Activated CD8-positive, alpha-beta memory T cell treated with anti-CD3 and anti-CD28 coated beads, Interleukin-2, amount 10 ng/mL, durations not matched to agents 7 days and 5 days (primary cell): ENCODE data around the gene ANKRD40. TPM values are rescaled to one million over a fixed set of nuclear protein-coding genes. Genes with fewer than 3 reads are reported as not detected.
"Not testable (repeated sequence)": the region's sequence is repeated elsewhere in the genome, so short reads cannot be mapped to it uniquely, and the experiment has no call there.

ENCODE experiments used
- ATAC-seq: fragments of 150-1000 bp; cut with Tn5 transposase; one replicate; pipeline ENCODE4 v1.10.0; 2021; ENCODE audit warnings: moderate library complexity
- CTCF ChIA-PET: fragments of 350-600 bp; sonication (Branson Sonifier 250); formaldehyde crosslinking; loops from one replicate; lab custom pipeline; 2021; ENCODE audit warnings: antibody characterized with exemption; lab: Charles Lee
- DNase-seq: peaks from one replicate; pipeline ENCODE4 v3.0.0-alpha.2; 2020
- H3K27ac Mint-ChIP-seq: one replicate; pipeline ENCODE4 v1.8.0; 2021; ENCODE audit warnings: mild to moderate bottlenecking, mixed read lengths
- H3K27me3 Mint-ChIP-seq: one replicate; pipeline ENCODE4 v1.8.0; 2021; ENCODE audit warnings: mixed read lengths
- H3K36me3 Mint-ChIP-seq: one replicate; pipeline ENCODE4 v1.8.0; 2021; ENCODE audit warnings: mild to moderate bottlenecking, mixed read lengths
- H3K4me1 Mint-ChIP-seq: one replicate; pipeline ENCODE4 v1.8.0; 2021; ENCODE audit warnings: mixed read lengths
- H3K4me3 Mint-ChIP-seq: one replicate; pipeline ENCODE4 v1.8.0; 2021; ENCODE audit warnings: mild to moderate bottlenecking, moderate library complexity, mixed read lengths
- H3K9me3 Mint-ChIP-seq: one replicate; pipeline ENCODE4 v1.8.0; 2022; ENCODE audit warnings: low read depth, mixed read lengths
- total RNA-seq, 2 experiments: library from RNA; stranded (reverse); gene quantifications; one replicate each; pipeline ENCODE4 v1.2.3, GENCODE V29; 2021

ANKRD40 gene
- total RNA-seq, 2 experiments from 2014 or later = 30.5 to 39.3 TPM

DNA sequence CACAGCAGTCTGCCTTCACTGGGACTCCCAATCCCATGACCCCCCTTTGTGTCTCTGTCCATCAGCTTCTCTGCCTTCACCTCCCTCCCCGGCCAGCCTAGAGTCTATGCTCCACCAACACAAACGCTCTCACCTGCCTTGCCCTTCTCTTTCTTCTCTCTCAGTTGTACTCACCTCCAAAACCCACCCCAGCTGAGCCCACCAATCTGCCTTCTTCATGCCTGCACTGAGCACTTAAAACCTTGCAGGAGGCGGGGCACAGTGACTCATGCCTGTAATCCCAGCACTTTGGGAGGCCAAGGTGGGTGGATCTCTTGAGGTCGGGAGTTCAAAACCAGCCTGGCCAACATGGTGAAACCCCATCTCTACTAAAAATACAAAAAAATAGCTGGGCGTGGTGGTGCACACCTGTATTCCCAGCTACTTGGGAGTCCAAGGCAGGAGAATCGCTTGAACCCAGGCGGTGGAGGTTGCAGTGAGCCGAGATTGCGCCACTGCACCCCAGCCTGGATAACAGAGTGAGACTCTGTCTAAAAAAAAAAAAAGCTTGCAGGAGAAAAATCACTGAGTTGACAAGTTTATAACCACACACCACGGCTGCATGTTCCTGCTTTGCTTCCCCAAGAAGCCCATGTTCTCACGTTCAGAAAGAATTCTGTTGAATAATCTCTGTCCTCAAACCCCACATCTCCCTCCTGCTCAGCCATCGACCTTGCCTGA, 27.0 kb downstream of the ANKRD40 start:
- H3K36me3 Mint-ChIP-seq, H3K4me1 Mint-ChIP-seq, H3K9me3 Mint-ChIP-seq, DNase-seq, H3K27ac Mint-ChIP-seq, H3K4me3 Mint-ChIP-seq, CTCF ChIA-PET, ATAC-seq: not testable (repeated sequence)
- peaks cover 19% of the 10 kb centered on the region for H3K27me3 Mint-ChIP-seq

DNA sequence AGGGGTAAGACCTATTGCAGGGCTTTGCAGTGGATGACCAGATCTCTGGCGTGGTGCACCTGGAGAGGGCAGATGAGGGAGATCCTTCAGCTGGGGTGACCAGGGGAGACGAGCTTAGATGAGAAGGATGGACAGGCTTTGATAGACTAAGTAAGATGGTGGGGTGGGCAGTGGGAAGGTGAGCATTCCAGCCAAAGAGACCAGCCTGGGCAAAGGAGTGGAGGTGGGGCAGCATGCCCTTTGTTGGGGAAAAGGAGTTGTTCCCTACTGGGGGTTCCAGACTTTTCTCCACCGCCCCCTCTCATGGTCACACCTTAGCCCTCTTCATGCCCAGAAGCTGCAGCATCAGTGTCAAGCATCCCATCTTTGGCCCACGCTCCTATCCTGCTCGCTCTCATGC, 27.6 kb downstream of the ANKRD40 start:
- CTCF ChIA-PET = no interaction called here
- Mint-ChIP-seq H3K27me3 (peaks cover 19% of the 10 kb centered on the region), H3K4me1 (peaks cover 4% of the 10 kb centered on the region), H3K36me3 (no peaks in the 10 kb centered on the region), H3K4me3 (no peak overlapping the region), H3K27ac (no peak overlapping the region), H3K9me3 (no peaks in the 10 kb centered on the region)
- ATAC-seq (no peak), DNase-seq (no peak)

DNA sequence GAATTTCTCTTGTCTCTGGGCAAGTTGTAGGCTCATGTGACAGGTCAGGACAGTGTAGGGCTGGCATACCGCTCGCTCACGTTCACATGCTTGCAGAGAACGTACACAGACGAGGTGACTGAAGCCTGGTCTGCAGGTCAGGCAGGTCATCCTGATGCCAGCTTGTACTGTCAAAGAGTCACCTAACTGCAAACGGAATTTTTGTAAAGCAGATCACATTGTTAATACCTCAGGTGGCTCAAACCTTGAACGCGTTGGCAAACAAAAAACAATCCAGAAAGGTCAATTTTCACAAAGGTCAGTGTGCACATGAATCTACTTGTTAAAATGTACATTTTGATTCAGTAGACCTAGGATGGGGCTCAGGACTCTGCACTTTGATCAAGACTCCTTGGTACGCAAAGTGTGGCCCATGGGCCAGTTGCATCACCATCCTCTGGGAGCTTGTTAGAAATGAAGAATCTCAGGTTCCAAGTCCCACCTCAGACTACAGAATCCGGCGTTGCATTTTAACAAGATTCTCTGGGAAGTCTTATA, 28.6 kb downstream of the ANKRD40 start:
- Mint-ChIP-seq H3K27me3 (peaks cover 19% of the 10 kb centered on the region), H3K9me3 (no peaks in the 10 kb centered on the region), H3K27ac (no peak overlapping the region), H3K4me3 (no peak overlapping the region), H3K36me3 (no peaks in the 10 kb centered on the region), H3K4me1 (peaks cover 4% of the 10 kb centered on the region)
- no peak for DNase-seq
- CTCF ChIA-PET = interaction anchor here (0.9 kb wide), 1 partner anchor 51 kb away, joined by 3 read pairs; no protein-coding TSS in a partner anchor
- ATAC-seq = no peak

DNA sequence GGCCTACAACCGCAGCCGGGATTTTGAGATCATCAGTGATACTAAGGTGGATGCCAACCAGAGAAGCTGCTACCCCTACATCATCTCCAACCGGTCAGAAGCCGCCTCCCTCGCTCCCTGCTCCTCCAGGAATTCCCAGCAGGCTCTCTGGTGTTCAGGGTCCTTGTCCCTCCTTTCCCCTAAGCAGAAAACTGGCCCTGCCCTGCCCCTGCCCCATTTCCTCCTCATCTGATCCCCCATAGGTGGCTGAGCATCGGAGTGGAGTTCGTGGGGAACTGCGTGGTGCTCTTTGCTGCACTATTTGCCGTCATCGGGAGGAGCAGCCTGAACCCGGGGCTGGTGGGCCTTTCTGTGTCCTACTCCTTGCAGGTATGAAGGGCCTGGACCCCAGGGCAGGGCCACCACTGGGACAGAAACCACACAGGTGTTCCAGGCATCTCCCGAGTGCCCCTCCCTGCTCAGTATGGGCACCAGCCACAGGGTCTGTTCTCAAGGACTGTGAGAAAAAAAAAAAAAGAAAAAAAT, 29.8 kb downstream of the ANKRD40 start:
- Mint-ChIP-seq H3K4me3 (no peak overlapping the region), H3K27me3 (peaks cover 19% of the 10 kb centered on the region), H3K4me1 (peaks cover 4% of the 10 kb centered on the region), H3K36me3 (no peaks in the 10 kb centered on the region), H3K27ac (no peak overlapping the region), H3K9me3 (no peaks in the 10 kb centered on the region)
- CTCF ChIA-PET = no interaction called here
- no peak for DNase-seq
- no peak for ATAC-seq

DNA sequence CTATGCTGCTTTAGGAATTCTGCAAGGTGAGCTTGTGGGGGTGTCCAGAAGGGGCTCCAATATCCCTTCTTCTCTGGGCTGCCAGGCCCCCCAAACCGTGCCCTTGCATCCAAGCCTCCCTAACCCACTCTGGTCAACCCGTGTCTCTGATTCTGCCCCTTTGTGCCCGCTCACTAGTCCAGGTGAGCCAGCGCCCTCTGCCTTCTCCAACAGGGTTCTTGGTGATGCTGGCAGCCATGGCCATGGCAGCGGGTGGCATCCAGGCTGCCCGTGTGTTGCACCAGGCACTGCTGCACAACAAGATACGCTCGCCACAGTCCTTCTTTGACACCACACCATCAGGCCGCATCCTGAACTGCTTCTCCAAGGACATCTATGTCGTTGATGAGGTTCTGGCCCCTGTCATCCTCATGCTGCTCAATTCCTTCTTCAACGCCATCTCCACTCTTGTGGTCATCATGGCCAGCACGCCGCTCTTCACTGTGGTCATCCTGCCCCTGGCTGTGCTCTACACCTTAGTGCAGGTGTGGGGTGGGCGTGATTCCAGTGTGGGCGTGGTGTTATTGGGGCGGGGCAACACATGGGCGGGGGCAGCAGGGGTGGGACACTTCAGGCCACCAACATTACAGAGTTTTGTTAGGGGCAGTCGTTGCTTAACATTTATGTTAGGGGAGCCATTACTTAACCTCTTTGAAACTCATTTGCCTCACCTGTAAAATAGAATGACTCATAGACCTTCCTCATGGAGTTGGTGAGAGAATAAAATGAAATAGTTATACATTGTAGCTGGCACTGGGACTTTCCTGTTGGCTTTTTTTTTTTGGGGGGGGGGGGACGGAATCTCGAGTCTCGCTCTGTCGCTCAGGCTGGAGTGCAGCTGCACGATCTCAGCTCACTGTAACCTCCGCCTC, 31.4 kb downstream of the ANKRD40 start:
- no peak for DNase-seq
- CTCF ChIA-PET = interaction anchor here (0.6 kb wide), 1 partner anchor 15 kb away, joined by 3 read pairs; no protein-coding TSS in a partner anchor
- H3K36me3 Mint-ChIP-seq = no peaks in the 10 kb centered on the region
- H3K27me3 Mint-ChIP-seq = peaks cover 7% of the 10 kb centered on the region
- no peak overlapping the region for H3K4me3 Mint-ChIP-seq
- H3K27ac Mint-ChIP-seq = no peak overlapping the region
- no peak for ATAC-seq
- no peaks in the 10 kb centered on the region for H3K9me3 Mint-ChIP-seq
- peaks cover 3% of the 10 kb centered on the region for H3K4me1 Mint-ChIP-seq

DNA sequence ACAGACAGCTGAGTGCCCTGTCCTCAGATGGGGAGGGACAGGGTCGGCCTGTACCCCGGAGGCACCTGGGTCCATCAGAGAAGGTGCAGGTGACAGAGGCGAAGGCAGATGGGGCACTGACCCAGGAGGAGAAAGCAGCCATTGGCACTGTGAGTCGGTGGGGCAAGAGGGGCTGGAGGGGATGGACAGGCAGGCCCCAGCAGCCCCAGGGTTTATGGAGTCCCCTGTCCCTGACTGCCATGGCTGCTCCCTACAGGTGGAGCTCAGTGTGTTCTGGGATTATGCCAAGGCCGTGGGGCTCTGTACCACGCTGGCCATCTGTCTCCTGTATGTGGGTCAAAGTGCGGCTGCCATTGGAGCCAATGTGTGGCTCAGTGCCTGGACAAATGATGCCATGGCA, 32.1 kb downstream of the ANKRD40 start:
- CTCF ChIA-PET = no interaction called here
- ATAC-seq (no peak), DNase-seq (no peak)
- H3K9me3 Mint-ChIP-seq = no peaks in the 10 kb centered on the region
- H3K4me3 Mint-ChIP-seq = no peak overlapping the region
- H3K27ac Mint-ChIP-seq = no peak overlapping the region
- no peaks in the 10 kb centered on the region for H3K4me1 Mint-ChIP-seq
- no peaks in the 10 kb centered on the region for H3K36me3 Mint-ChIP-seq
- peaks cover 4% of the 10 kb centered on the region for H3K27me3 Mint-ChIP-seq

DNA sequence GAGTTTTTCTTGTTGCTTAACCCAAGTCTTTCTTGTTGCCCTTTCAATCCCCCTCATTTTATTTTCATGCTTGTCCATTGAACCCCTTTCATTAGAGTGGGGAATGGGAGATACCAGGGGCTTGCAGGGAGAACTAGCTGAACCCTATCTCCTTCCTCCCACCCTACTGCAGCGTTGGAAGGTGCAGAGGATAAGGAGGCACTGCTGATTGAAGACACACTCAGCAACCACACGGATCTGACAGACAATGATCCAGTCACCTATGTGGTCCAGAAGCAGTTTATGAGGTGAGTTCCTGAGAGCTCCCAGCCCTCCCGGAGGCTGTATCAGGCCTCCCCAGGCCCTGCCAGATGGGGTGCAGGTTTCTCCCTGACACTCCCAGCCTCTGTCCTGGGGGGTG, 32.5 kb downstream of the ANKRD40 start:
- CTCF ChIA-PET = no interaction called here
- no peaks in the 10 kb centered on the region for H3K27me3 Mint-ChIP-seq
- DNase-seq = no peak
- no peaks in the 10 kb centered on the region for H3K36me3 Mint-ChIP-seq
- H3K9me3 Mint-ChIP-seq = no peaks in the 10 kb centered on the region
- H3K4me1 Mint-ChIP-seq = no peaks in the 10 kb centered on the region
- no peak overlapping the region for H3K27ac Mint-ChIP-seq
- no peak for ATAC-seq
- H3K4me3 Mint-ChIP-seq = no peak overlapping the region

DNA sequence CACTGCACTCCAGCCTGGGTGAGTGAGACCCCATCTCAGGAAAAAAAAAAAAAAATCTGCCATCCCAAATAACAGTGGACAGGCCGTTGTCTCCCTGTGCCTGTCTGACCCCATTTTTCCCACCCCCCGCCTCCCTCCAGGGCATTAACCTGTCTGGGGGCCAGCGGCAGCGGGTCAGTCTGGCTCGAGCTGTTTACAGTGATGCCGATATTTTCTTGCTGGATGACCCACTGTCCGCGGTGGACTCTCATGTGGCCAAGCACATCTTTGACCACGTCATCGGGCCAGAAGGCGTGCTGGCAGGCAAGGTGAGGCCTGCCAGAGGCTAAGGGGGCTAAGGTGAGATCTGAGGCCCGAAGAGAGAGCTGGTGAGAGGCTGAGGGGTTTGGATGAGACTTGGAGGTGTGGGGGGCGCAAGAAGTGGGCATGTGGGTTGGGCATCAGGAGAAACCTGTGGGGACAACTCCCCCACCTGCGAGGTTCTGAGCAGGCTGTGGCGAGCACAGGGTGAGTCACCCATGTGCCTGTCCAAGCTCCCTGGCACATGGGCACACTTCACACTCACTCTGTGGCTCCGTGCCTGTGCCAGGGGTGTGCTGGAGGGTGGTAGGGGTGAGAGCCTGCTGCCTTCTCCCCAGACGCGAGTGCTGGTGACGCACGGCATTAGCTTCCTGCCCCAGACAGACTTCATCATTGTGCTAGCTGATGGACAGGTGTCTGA, 34.7 kb downstream of the ANKRD40 start:
- ATAC-seq = no peak
- CTCF ChIA-PET = no interaction called here
- Mint-ChIP-seq H3K9me3 (no peaks in the 10 kb centered on the region), H3K36me3 (no peaks in the 10 kb centered on the region), H3K27ac (no peak overlapping the region), H3K4me3 (no peak overlapping the region), H3K27me3 (no peaks in the 10 kb centered on the region), H3K4me1 (no peaks in the 10 kb centered on the region)
- DNase-seq = no peak

DNA sequence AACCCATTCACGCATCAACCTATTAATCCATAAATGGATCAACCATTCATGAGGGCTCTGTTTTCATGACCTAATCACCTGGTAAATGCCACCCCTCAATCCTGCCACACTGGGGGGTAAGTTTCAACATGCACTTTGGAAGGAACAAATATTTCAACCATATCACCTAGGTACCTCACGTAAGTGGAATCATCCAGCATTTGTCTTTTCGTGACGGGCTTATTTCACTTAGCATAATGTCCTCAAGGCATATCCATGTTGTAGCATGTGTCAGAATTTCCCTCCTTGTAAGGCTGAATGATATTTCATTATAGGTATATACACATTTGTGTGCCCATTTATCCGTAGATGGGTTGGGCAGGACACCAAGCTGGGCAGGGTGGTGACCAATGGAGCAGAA, 35.6 kb downstream of the ANKRD40 start:
- Mint-ChIP-seq H3K27me3 (no peaks in the 10 kb centered on the region), H3K9me3 (no peaks in the 10 kb centered on the region), H3K27ac (no peak overlapping the region), H3K4me3 (no peak overlapping the region), H3K4me1 (no peaks in the 10 kb centered on the region), H3K36me3 (no peaks in the 10 kb centered on the region)
- CTCF ChIA-PET = no interaction called here
- DNase-seq (no peak), ATAC-seq (no peak)

DNA sequence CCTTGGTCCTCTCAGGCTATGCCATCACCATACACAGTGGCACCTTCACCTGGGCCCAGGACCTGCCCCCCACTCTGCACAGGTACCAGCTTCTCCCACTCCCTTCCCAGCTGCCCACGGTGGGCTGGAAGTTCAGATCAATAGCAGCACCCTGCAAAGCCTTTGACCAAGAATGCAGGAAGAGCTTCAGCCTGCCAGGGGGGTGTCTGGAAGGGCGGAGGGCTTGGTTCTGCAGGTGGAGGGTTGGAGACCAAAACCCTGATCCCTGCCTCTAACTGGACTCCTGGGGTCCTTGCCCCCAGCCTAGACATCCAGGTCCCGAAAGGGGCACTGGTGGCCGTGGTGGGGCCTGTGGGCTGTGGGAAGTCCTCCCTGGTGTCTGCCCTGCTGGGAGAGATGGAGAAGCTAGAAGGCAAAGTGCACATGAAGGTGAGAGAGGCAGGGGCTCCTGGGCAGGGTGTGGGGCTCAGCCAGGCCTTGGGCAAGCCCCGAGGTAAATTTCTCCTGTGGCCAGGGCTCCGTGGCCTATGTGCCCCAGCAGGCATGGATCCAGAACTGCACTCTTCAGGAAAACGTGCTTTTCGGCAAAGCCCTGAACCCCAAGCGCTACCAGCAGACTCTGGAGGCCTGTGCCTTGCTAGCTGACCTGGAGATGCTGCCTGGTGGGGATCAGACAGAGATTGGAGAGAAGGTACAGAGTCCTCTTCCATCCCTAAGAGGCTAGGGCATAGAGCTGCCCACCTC, 38.7 kb downstream of the ANKRD40 start:
- Mint-ChIP-seq H3K9me3 (no peaks in the 10 kb centered on the region), H3K4me1 (no peaks in the 10 kb centered on the region), H3K4me3 (no peak overlapping the region), H3K27ac (no peak overlapping the region), H3K27me3 (no peaks in the 10 kb centered on the region), H3K36me3 (no peaks in the 10 kb centered on the region)
- CTCF ChIA-PET = no interaction called here
- ATAC-seq = no peak
- no peak for DNase-seq

DNA sequence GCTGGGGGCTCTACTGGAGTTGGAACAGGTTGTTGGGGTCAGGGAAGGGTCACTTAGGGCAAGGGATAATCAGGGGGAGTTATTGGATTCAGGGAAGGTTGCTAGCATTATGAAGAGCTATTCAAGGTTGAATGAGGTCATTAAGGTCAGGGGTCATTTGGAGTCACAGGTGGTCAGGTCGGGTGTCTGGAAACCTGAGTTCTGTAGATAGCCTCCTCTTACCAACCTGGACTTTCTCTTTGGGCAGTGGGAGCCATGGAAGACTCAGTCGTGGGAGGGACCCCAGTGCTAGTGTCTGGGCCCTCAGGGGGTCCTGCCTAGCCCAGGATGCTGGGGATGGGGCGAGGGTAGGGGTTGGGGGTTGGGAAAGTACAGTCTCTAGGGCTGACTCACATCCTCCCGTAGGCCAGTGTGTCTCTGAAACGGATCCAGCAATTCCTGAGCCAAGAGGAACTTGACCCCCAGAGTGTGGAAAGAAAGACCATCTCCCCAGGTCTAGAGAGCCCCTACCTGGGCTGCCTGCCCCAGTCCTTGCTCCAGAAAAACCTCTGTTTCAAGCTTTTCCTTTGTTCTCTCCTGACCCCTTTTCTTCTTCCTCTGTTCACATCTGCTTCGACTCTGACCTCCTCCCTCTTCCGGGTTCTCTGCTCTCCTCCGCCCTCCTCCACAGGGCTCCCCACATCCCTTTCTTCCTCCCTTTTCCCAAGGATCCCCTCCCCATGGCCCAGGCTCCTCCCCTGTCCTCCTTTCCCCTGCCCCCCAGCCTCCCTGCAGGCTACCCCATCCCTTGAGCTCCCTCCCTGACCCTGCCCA, 39.5 kb downstream of the ANKRD40 start:
- H3K36me3 Mint-ChIP-seq = no peaks in the 10 kb centered on the region
- H3K27me3 Mint-ChIP-seq = no peaks in the 10 kb centered on the region
- H3K4me3 Mint-ChIP-seq = no peak overlapping the region
- no peaks in the 10 kb centered on the region for H3K9me3 Mint-ChIP-seq
- no peaks in the 10 kb centered on the region for H3K4me1 Mint-ChIP-seq
- ATAC-seq = no peak
- CTCF ChIA-PET = no interaction called here
- DNase-seq = no peak
- no peak overlapping the region for H3K27ac Mint-ChIP-seq
